ENCODE measurements around the gene ABCB9. TPM values are rescaled to one million over a fixed set of nuclear protein-coding genes. Genes with fewer than 3 reads are reported as not detected.
A peak's percentile ranks its signal among the peaks of the same experiment; 100 is the strongest.

ABCB9 gene
- total RNA-seq, 1 donor from 2014 or later = 11.6 TPM

DNA sequence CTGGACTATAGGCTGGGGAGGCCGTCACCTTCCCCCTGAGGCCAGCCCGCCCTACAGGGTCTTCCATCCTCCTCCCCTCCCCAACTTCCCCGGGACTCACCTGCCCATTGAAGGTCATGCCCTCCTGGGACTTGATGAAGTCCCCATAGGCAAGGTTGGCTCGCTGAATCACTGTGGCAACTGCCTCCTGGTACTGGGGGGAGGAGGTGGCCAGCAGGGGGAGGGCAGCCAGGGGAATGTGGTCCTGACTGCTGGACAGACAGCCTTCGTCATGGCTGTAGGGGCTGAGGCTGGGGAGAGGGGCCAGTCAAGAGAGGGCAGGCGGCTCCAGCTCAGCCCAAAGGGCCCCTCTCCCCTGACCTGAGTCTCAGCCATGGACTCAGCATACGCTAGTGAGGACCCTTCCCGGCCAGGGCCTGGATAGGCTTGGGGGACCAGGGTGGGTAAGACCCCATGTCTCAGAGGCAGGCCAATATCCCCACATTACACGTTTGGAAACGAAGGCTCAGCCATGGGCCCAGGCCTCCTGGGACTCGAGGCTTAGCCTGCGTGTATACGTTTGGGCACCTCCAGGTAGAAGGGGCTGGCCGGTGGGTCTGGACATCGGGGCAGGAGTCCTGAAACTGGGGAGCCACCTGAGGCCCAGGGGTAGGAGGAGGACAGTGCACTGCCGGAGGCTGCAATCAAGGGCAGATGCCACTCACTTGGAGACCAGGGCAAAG, 30.5 kb upstream of the ABCB9 start:
- DNase-seq (ENCODE audit: low read depth) (no peak), FAIRE-seq (no peak)
- Histone ChIP-seq H3K27me3 (ENCODE audit: insufficient read depth, low read length) (no peaks in the 10 kb centered on the region), H3K27ac (ENCODE audit: low read depth, low read length) (no peak overlapping the region), H3K9ac (ENCODE audit: low read length) (no peak overlapping the region), H2AFZ (ENCODE audit: low read depth, low read length) (no peak overlapping the region), H3K4me3 (ENCODE audit: insufficient read depth, low read depth, low read length) (no peak overlapping the region), H3K36me3 (ENCODE audit: insufficient read depth, low read length) (no peaks in the 10 kb centered on the region), H3K9me3 (ENCODE audit: insufficient read depth, low read depth, low read length) (no peaks in the 10 kb centered on the region), H4K20me1 (ENCODE audit: insufficient read depth, low read length) (no peaks in the 10 kb centered on the region), H3K4me1 (ENCODE audit: insufficient read depth, low read length) (no peaks in the 10 kb centered on the region), H3K4me2 (ENCODE audit: low read length) (no peak overlapping the region), H3K79me2 (ENCODE audit: insufficient read depth, low read length) (no peaks in the 10 kb centered on the region)
- H3K36me3 Mint-ChIP-seq (ENCODE audit: low read depth, unreplicated experiment) = peaks cover 7% of the 10 kb centered on the region
- peaks cover 1% of the 10 kb centered on the region for H3K9me3 Mint-ChIP-seq (ENCODE audit: unreplicated experiment)
- TF ChIP-seq, protein P1, sequence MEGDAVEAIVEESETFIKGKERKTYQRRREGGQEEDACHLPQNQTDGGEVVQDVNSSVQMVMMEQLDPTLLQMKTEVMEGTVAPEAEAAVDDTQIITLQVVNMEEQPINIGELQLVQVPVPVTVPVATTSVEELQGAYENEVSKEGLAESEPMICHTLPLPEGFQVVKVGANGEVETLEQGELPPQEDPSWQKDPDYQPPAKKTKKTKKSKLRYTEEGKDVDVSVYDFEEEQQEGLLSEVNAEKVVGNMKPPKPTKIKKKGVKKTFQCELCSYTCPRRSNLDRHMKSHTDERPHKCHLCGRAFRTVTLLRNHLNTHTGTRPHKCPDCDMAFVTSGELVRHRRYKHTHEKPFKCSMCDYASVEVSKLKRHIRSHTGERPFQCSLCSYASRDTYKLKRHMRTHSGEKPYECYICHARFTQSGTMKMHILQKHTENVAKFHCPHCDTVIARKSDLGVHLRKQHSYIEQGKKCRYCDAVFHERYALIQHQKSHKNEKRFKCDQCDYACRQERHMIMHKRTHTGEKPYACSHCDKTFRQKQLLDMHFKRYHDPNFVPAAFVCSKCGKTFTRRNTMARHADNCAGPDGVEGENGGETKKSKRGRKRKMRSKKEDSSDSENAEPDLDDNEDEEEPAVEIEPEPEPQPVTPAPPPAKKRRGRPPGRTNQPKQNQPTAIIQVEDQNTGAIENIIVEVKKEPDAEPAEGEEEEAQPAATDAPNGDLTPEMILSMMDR (IDR thresholded peaks at IDR 0.05; ENCODE audit: insufficient read depth, low read depth, low read length) = no peak
- no peak for TF ChIP-seq EZH2 (IDR thresholded peaks at IDR 0.05; ENCODE audit: insufficient read depth, low read length)
- H3K4me3 Mint-ChIP-seq (ENCODE audit: unreplicated experiment) = no peak overlapping the region
- H3K27ac Mint-ChIP-seq (ENCODE audit: unreplicated experiment) = peak overlapping the region; percentile 12
- no peaks in the 10 kb centered on the region for H3K4me1 Mint-ChIP-seq (ENCODE audit: low read depth, unreplicated experiment)
- H3K27me3 Mint-ChIP-seq (ENCODE audit: low read depth, unreplicated experiment) = peaks cover 3% of the 10 kb centered on the region

- no peak overlapping the region for H3K4me3 ChIP-seq (ENCODE audit: insufficient read depth, low read depth, low read length)
- DNase-seq (ENCODE audit: low read depth) (no peak), FAIRE-seq (no peak)
- TF ChIP-seq, protein P1 (IDR thresholded peaks at IDR 0.05; ENCODE audit: insufficient read depth, low read depth, low read length) = no peak
- TF ChIP-seq EZH2 (IDR thresholded peaks at IDR 0.05; ENCODE audit: insufficient read depth, low read length) = no peak
- H3K9me3 ChIP-seq (ENCODE audit: insufficient read depth, low read depth, low read length) = no peaks in the 10 kb centered on the region
- H3K79me2 ChIP-seq (ENCODE audit: insufficient read depth, low read length) = no peaks in the 10 kb centered on the region
- Mint-ChIP-seq H3K36me3 (ENCODE audit: low read depth, unreplicated experiment) (peaks cover 10% of the 10 kb centered on the region), H3K27me3 (ENCODE audit: low read depth, unreplicated experiment) (peaks cover 3% of the 10 kb centered on the region), H3K4me1 (ENCODE audit: low read depth, unreplicated experiment) (no peaks in the 10 kb centered on the region), H3K9me3 (ENCODE audit: unreplicated experiment) (peaks cover 1% of the 10 kb centered on the region), H3K27ac (ENCODE audit: unreplicated experiment) (no peak overlapping the region), H3K4me3 (ENCODE audit: unreplicated experiment) (no peak overlapping the region)
- no peaks in the 10 kb centered on the region for H4K20me1 ChIP-seq (ENCODE audit: insufficient read depth, low read length)
- no peaks in the 10 kb centered on the region for H3K27me3 ChIP-seq (ENCODE audit: insufficient read depth, low read length)
- H3K9ac ChIP-seq (ENCODE audit: low read length) = no peak overlapping the region
- H3K27ac ChIP-seq (ENCODE audit: low read depth, low read length) = no peak overlapping the region
- H2AFZ ChIP-seq (ENCODE audit: low read depth, low read length) = no peak overlapping the region
- no peaks in the 10 kb centered on the region for H3K4me1 ChIP-seq (ENCODE audit: insufficient read depth, low read length)
- no peak overlapping the region for H3K4me2 ChIP-seq (ENCODE audit: low read length)
- no peaks in the 10 kb centered on the region for H3K36me3 ChIP-seq (ENCODE audit: insufficient read depth, low read length)
These were observed 29.9 kb upstream of the ABCB9 start for GRCh38 chr12:122996188-122996601.

DNA sequence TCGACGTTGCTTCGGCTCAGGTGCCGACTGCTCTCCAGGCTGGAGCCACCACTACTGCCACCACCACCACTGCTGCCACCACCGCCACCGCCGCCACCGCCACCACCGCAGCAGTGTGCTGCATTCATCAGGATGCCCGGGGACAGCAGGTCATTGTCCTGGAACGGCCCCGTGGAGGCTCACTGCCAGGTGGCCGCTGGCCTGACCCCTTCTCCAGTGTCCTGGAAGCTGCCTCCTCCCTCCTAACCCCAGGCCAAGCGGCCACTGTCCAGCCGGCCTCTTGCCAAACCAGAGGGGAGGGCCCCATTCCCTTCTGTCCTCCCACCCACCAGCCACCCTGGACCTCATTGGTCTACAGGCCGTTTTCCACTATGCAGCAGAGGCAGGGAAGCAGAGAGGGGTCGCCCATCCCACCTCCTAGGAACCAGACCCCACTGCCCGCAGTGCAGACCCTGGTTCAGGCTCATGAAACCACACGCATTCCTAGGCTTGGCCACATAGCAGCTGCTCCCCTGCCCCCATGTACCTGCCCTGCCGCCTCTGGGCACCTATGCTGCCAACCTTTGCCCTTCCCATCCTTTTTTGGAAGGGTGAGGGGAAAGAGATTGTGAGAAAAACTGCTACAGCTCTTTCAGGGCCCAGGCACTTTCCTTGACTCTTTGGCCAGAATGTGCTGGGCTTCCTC, 29.4 kb upstream of the ABCB9 start:
- Histone ChIP-seq H3K4me2 (ENCODE audit: low read length) (no peak overlapping the region), H4K20me1 (ENCODE audit: insufficient read depth, low read length) (no peaks in the 10 kb centered on the region), H3K4me3 (ENCODE audit: insufficient read depth, low read depth, low read length) (no peak overlapping the region), H3K4me1 (ENCODE audit: insufficient read depth, low read length) (no peaks in the 10 kb centered on the region), H2AFZ (ENCODE audit: low read depth, low read length) (no peak overlapping the region), H3K79me2 (ENCODE audit: insufficient read depth, low read length) (no peaks in the 10 kb centered on the region), H3K27ac (ENCODE audit: low read depth, low read length) (no peak overlapping the region), H3K9me3 (ENCODE audit: insufficient read depth, low read depth, low read length) (no peaks in the 10 kb centered on the region), H3K36me3 (ENCODE audit: insufficient read depth, low read length) (no peaks in the 10 kb centered on the region), H3K27me3 (ENCODE audit: insufficient read depth, low read length) (no peaks in the 10 kb centered on the region), H3K9ac (ENCODE audit: low read length) (no peak overlapping the region)
- H3K4me1 Mint-ChIP-seq (ENCODE audit: low read depth, unreplicated experiment) = no peaks in the 10 kb centered on the region
- H3K36me3 Mint-ChIP-seq (ENCODE audit: low read depth, unreplicated experiment) = peaks cover 7% of the 10 kb centered on the region
- no peak overlapping the region for H3K4me3 Mint-ChIP-seq (ENCODE audit: unreplicated experiment)
- H3K27ac Mint-ChIP-seq (ENCODE audit: unreplicated experiment) = no peak overlapping the region
- FAIRE-seq (no peak), DNase-seq (ENCODE audit: low read depth) (no peak)
- peaks cover 1% of the 10 kb centered on the region for H3K9me3 Mint-ChIP-seq (ENCODE audit: unreplicated experiment)
- TF ChIP-seq, protein P1 (IDR thresholded peaks at IDR 0.05; ENCODE audit: insufficient read depth, low read depth, low read length) = no peak
- TF ChIP-seq EZH2 (IDR thresholded peaks at IDR 0.05; ENCODE audit: insufficient read depth, low read length) = no peak
- peaks cover 3% of the 10 kb centered on the region for H3K27me3 Mint-ChIP-seq (ENCODE audit: low read depth, unreplicated experiment)
